Activated T-cell treated with anti-CD3 and anti-CD28 coated beads, Interleukin-2, amount 50 U/mL, for 4 hours (primary cell): Measurements from ENCODE around the gene NAGLU. TPM values are rescaled to one million over a fixed set of nuclear protein-coding genes. Genes with fewer than 3 reads are reported as not detected.
A peak's percentile ranks its signal among the peaks of the same experiment; 100 is the strongest.

Source experiments
- ATAC-seq, 2 donors: fragments of 200-7000 bp; cut with Tn5 transposase; one replicate each; pipeline ENCODE4 v1.10.0; 2021
- DNase-seq: peaks from one replicate; pipeline ENCODE4 v3.0.0-alpha.2; 2020
- H3K27me3 Mint-ChIP-seq: one replicate; pipeline ENCODE4 v1.8.0; 2021; ENCODE audit warnings: low read depth, mixed read lengths
- H3K36me3 Mint-ChIP-seq: one replicate; pipeline ENCODE4 v1.8.0; 2022; ENCODE audit warnings: mixed read lengths; ENCODE audit not compliant: insufficient read depth
- H3K4me1 Mint-ChIP-seq: one replicate; pipeline ENCODE4 v1.8.0; 2021; ENCODE audit warnings: low read depth, mixed read lengths
- H3K4me3 Mint-ChIP-seq: one replicate; pipeline ENCODE4 v1.8.0; 2021; ENCODE audit warnings: mild to moderate bottlenecking, moderate library complexity, mixed read lengths
- H3K9me3 Mint-ChIP-seq: one replicate; pipeline ENCODE4 v1.8.0; 2021; ENCODE audit warnings: mixed read lengths
- total RNA-seq, 3 donors: library from RNA; stranded (reverse); gene quantifications; one replicate each; pipeline ENCODE4 v1.2.1, GENCODE V29; 2021

The NAGLU gene
- total RNA-seq, 3 donors from 2014 or later, result 11.6 to 12.9 (median 12.0) TPM

- Mint-ChIP-seq H3K27me3 (no peaks in the 10 kb centered on the region), H3K9me3 (no peaks in the 10 kb centered on the region), H3K4me3 (no peak overlapping the region), H3K36me3 (peaks cover 25% of the 10 kb centered on the region), H3K4me1 (peaks cover 18% of the 10 kb centered on the region)
- ATAC-seq, result no peak
- DNase-seq, result no peak
Observed at GRCh38 chr17:42574463-42574862, 38.4 kb downstream of the NAGLU start.

- peaks cover 21% of the 10 kb centered on the region for H3K36me3 Mint-ChIP-seq
- H3K4me3 Mint-ChIP-seq, result peak overlapping the region; percentile 98
- no peaks in the 10 kb centered on the region for H3K9me3 Mint-ChIP-seq
- peak; percentile 7 to 21 for ATAC-seq
- H3K4me1 Mint-ChIP-seq, result peaks cover 21% of the 10 kb centered on the region
- no peaks in the 10 kb centered on the region for H3K27me3 Mint-ChIP-seq
- DNase-seq, result no peak
Observed at GRCh38 chr17:42577140-42577531, 41.1 kb downstream of the NAGLU start.

GRCh38 chr17:42577532-42578281 is 41.7 kb downstream of the NAGLU start, which contains the start of gene PSMC3IP:
PSMC3IP (minus strand) TSS chr17:42577729; CDS start chr17:42577686, 43 bp downstream.
- Mint-ChIP-seq H3K4me1 (peaks cover 21% of the 10 kb centered on the region), H3K27me3 (no peaks in the 10 kb centered on the region), H3K9me3 (no peaks in the 10 kb centered on the region), H3K4me3 (peak within 1 kb of the TSS; percentile 98), H3K36me3 (peaks cover 20% of the 10 kb centered on the region)
- DNase-seq, result peak; percentile 88
- peak; percentile 95 to 96 for ATAC-seq

DNA sequence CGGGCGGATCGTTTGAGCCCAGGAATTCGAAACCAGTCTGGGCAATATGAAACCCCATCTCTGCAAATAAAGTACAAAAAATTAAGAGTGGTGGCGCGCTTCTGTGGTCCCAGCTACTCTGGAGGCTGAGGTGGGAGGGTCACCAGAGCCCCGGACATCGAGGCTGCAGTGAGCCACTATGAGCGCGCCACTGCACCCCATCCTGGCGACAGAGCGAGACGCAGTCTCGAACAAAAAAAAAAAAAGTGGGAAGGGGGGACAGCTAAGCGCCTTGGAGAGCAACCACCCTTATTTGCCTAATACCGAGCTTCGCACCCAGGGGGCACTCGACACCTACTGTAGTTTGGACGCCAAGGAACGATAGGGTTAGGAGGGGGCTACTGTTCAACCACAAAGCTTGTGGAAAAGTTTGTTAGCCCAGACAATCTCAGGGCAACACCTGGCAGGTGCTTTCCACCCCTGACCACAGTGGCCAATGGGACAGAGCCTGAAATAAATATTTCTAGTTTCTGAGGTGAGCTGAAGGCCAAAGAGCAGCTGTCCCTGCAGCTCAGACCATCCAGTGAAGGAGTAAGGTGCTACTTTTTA is 42.3 kb downstream of the NAGLU start:
- Mint-ChIP-seq H3K4me3 (peak overlapping the region; percentile 98), H3K27me3 (no peaks in the 10 kb centered on the region), H3K9me3 (no peaks in the 10 kb centered on the region), H3K36me3 (peaks cover 21% of the 10 kb centered on the region), H3K4me1 (peaks cover 21% of the 10 kb centered on the region)
- peak; percentile 33 to 39 for ATAC-seq
- DNase-seq, result peak; percentile 69

GRCh38 chr17:42579794-42580551 is 43.9 kb downstream of the NAGLU start:
- no peaks in the 10 kb centered on the region for H3K27me3 Mint-ChIP-seq
- ATAC-seq (no peak), DNase-seq (no peak)
- peak overlapping the region; percentile 55 for H3K4me3 Mint-ChIP-seq
- peaks cover 19% of the 10 kb centered on the region for H3K4me1 Mint-ChIP-seq
- H3K36me3 Mint-ChIP-seq, result peaks cover 20% of the 10 kb centered on the region
- no peaks in the 10 kb centered on the region for H3K9me3 Mint-ChIP-seq

GRCh38 chr17:42581744-42582270 is 45.8 kb downstream of the NAGLU start:
- ATAC-seq, result no peak
- no peaks in the 10 kb centered on the region for H3K9me3 Mint-ChIP-seq
- peaks cover 27% of the 10 kb centered on the region for H3K36me3 Mint-ChIP-seq
- H3K27me3 Mint-ChIP-seq, result no peaks in the 10 kb centered on the region
- DNase-seq, result no peak
- H3K4me1 Mint-ChIP-seq, result peaks cover 12% of the 10 kb centered on the region
- H3K4me3 Mint-ChIP-seq, result no peak overlapping the region

GRCh38 chr17:42584880-42585279 is 48.8 kb downstream of the NAGLU start:
- DNase-seq, result no peak
- ATAC-seq, result no peak
- no peaks in the 10 kb centered on the region for H3K4me1 Mint-ChIP-seq
- H3K27me3 Mint-ChIP-seq, result no peaks in the 10 kb centered on the region
- no peaks in the 10 kb centered on the region for H3K9me3 Mint-ChIP-seq
- H3K4me3 Mint-ChIP-seq, result no peak overlapping the region
- H3K36me3 Mint-ChIP-seq, result peaks cover 29% of the 10 kb centered on the region

- Mint-ChIP-seq H3K4me1 (no peaks in the 10 kb centered on the region), H3K36me3 (peaks cover 29% of the 10 kb centered on the region), H3K4me3 (no peak overlapping the region), H3K9me3 (no peaks in the 10 kb centered on the region), H3K27me3 (no peaks in the 10 kb centered on the region)
- DNase-seq (no peak), ATAC-seq (no peak)
Observed at GRCh38 chr17:42585353-42585752, 49.3 kb downstream of the NAGLU start.

DNA sequence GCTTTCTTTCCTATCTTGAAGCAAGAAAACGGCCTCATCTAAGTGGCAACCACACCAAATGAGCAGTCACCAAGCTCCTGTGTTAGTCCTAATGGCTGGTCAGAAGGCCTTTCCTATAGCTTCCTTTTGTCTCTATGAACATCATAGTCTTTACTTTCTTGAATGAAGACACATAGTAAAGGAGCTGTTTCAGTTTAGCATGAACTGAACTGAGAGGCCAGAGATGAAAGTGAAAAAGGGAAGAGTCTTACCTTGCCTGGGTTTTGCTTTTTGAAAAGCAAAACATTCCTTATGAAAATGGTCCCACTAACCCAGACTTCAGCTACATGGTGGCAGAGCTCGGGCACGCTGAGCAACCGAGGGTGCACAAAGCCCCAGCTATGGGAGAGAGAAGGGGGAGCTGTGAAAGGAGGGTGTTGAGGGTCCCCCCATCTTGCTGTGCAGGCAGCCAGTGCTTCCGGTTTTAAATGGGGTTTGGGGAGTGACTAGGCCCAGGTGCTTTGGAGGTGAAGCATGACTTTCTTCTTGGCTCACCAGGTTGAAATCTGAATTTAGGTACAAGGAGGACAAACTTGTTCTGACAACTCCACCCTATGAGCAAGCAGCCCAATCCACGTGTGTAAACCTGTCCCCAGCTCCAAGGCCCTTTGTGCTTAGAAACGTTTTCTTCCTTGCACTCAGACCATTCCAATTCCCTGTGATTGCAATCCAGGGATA is 50.6 kb downstream of the NAGLU start:
- H3K36me3 Mint-ChIP-seq, result peaks cover 30% of the 10 kb centered on the region
- H3K27me3 Mint-ChIP-seq, result no peaks in the 10 kb centered on the region
- no peaks in the 10 kb centered on the region for H3K9me3 Mint-ChIP-seq
- H3K4me3 Mint-ChIP-seq, result no peak overlapping the region
- H3K4me1 Mint-ChIP-seq, result no peaks in the 10 kb centered on the region
- DNase-seq (no peak), ATAC-seq (no peak)

- Mint-ChIP-seq H3K9me3 (no peaks in the 10 kb centered on the region), H3K4me1 (peaks cover 3% of the 10 kb centered on the region), H3K4me3 (no peak overlapping the region), H3K36me3 (peaks cover 20% of the 10 kb centered on the region), H3K27me3 (no peaks in the 10 kb centered on the region)
- ATAC-seq (no peak), DNase-seq (no peak)
Observed at GRCh38 chr17:42590886-42591285, 54.8 kb downstream of the NAGLU start.

GRCh38 chr17:42591411-42591810 is 55.4 kb downstream of the NAGLU start:
- no peak overlapping the region for H3K4me3 Mint-ChIP-seq
- peaks cover 5% of the 10 kb centered on the region for H3K4me1 Mint-ChIP-seq
- peaks cover 21% of the 10 kb centered on the region for H3K36me3 Mint-ChIP-seq
- H3K9me3 Mint-ChIP-seq, result no peaks in the 10 kb centered on the region
- H3K27me3 Mint-ChIP-seq, result no peaks in the 10 kb centered on the region
- no peak for DNase-seq
- no peak for ATAC-seq
